GM19463 (cell line): ENCODE results near the gene SLCO3A1.

Source experiments
- ATAC-seq: cut with Tn5 transposase; IDR thresholded peaks from one replicate; pipeline ENCODE4 v1.9.1; 2021; ENCODE audit warnings: mild to moderate bottlenecking, moderate library complexity; ENCODE audit not compliant: unreplicated experiment

SLCO3A1 gene

GRCh38 chr15:91909111-91909510, 55.6 kb downstream of the SLCO3A1 start:
- no peak for ATAC-seq

GRCh38 chr15:91909574-91909973, 56.1 kb downstream of the SLCO3A1 start:
- no peak for ATAC-seq

DNA sequence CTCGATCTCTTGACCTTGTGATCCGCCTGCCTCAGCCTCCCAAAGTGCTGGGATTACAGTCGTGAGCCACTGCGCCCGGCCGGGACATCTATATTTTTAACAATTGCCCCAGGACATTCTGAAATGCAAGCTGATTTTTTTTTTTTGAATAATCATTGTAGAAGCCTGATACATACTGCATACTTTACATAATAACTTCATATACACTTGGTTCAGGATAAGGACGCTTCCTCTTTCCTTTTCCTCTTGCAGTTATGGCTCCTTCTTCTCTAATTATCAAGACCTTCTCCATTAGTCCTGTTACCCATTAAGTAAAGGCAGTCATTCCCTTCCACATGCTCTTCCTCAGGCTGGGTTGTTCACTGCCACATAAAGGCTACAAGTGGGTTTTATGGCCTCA, 58.3 kb downstream of the SLCO3A1 start:
- no peak for ATAC-seq

GRCh38 chr15:91912336-91912735, 58.8 kb downstream of the SLCO3A1 start:
- no peak for ATAC-seq

DNA sequence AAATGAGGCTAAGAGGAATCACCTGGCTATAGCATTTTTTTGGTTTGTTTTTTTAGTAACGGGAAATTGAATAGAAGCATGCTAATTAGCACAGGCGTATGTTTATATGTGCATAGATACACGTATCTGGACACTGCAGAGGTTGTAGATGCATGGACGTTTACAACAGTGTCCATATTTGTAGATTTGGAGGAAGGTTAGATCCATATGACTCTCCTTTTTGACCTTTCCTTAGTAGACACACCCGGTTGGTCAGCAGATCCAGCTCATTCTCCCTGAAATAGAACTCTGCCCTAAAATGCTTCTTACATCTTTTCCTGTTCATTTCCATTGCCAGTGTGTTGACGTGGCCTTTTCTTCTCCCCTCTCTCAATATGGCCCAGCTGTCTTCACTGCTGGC, 60.1 kb downstream of the SLCO3A1 start:
- ATAC-seq: no peak

DNA sequence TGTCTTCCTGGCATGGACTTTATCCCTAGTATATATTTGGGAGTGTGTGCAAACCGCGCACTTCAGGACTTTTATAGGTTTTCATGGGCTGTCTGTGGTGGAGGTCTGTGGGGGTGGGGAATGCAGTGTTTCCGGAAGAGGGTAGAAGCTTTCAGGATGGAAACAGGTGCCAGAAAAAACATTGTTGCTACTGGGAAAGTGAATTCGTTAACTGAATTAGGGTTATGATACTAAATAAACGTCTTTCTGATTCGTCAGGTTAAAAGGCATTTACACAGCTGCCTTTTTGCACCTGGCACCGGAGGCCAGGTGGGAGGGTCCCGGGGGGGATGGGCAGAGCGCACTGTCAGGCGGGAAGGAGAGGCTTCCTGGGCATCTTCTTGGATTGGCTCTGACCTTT, 62.1 kb downstream of the SLCO3A1 start:
- no peak for ATAC-seq

DNA sequence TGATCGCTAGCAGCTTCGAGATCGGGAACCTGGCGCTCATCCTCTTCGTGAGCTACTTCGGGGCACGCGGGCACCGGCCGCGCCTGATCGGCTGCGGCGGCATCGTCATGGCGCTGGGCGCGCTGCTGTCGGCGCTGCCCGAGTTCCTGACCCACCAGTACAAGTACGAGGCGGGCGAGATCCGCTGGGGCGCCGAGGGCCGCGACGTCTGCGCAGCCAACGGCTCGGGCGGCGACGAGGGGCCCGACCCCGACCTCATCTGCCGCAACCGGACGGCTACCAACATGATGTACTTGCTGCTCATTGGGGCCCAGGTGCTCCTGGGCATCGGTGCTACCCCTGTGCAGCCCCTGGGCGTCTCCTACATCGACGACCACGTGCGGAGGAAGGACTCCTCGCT, 62.5 kb downstream of the SLCO3A1 start:
- no peak for ATAC-seq

DNA sequence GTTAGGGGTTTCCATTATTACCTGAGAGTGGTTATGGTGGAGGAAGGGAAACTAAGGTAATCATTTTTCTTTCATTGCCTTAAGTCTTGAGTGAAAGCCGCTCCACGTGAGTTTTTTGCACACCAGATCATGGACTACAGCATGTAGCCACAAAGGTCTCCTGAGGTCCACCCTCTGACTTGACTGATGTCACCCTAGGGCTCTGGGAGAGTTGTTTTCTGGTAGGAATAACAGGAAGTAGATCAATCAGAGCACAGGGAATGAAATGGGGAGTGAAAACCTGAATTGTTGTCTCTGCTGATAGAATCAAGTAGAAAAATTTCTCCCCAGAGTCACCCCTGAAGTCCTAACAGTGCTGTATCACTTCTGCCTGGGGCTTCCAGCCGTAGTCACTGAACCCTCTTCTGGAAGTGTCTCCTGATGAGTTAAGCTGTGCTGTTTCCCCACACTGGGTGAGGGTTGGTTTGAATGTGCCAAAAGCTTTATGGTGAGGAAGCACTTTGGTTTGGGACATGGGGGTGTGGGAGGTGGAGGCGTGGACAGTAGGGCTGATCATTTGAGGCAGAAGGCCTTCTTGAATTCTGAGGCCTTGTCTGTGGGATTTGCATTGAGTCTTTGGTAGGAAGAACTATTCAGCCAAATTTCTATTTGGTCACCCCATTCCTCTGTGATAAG, 64.3 kb downstream of the SLCO3A1 start:
- ATAC-seq: no peak

- no peak for ATAC-seq
Observed at GRCh38 chr15:91919014-91919534, 65.6 kb downstream of the SLCO3A1 start.

GRCh38 chr15:91921188-91921842, 67.8 kb downstream of the SLCO3A1 start:
- ATAC-seq: no peak

GRCh38 chr15:91921843-91922198, 68.3 kb downstream of the SLCO3A1 start:
- no peak for ATAC-seq

GRCh38 chr15:91922646-91923547, 69.4 kb downstream of the SLCO3A1 start:
- ATAC-seq: no peak

- ATAC-seq: no peak
Observed at GRCh38 chr15:91924183-91924582, 70.7 kb downstream of the SLCO3A1 start.

DNA sequence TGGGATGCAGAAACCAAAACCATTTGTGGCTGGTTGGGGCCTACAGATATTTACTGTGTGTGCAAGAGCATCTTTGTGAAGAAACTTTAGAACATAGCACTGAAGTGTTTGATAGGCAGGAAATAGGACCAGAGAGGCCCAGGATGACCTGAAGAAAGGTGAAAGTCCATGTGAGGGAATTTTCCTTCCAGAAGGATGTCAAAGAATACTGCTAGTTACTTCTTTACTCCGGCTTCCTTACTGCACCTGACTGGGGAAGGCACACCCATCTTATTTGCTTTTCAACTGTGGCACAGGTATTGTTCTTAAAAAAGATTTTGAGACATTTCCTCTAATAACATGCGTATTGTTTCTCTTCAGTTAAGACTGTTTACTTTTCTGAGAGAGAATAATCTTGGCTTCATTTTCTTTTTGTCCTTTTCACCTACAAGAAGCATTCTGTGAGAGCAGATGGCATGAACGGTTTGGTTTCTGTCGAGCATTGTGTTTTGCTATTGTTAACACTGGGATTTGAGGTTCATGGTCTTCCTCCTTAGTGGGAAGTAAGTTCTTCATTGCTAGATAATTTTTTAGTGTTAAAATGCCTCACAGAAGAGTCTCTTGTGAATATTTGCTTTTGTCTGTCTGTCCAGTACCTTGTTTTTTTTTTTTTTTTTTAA, 71.5 kb downstream of the SLCO3A1 start:
- ATAC-seq: no peak

GRCh38 chr15:91925794-91926193, 72.3 kb downstream of the SLCO3A1 start:
- no peak for ATAC-seq

- ATAC-seq: no peak
Observed at GRCh38 chr15:91926908-91927270, 73.4 kb downstream of the SLCO3A1 start.

- ATAC-seq: no peak
Observed at GRCh38 chr15:91927585-91927984, 74.1 kb downstream of the SLCO3A1 start.

- no peak for ATAC-seq
Observed at GRCh38 chr15:91928675-91929074, 75.2 kb downstream of the SLCO3A1 start.

GRCh38 chr15:91929509-91929908, 76.0 kb downstream of the SLCO3A1 start:
- ATAC-seq: no peak

DNA sequence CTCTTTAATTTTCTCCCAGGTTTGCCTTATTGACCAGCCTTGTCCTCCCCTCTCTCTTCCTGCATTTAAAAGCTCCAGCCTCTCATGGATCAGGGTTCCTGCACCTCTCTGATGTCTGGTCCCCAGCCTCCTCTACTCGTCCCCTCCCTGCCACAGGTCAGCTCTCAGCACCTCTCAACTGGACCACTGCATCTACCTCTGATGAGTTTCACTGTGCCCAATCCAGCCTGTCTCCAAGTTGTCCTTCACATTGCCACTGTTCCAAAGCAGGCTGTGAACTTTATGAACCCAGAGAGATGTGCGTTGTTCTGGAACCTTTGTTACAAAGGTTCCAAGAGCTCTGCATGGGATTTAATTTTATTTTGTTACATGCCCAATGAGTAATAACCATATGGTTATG, 76.6 kb downstream of the SLCO3A1 start:
- ATAC-seq: no peak

DNA sequence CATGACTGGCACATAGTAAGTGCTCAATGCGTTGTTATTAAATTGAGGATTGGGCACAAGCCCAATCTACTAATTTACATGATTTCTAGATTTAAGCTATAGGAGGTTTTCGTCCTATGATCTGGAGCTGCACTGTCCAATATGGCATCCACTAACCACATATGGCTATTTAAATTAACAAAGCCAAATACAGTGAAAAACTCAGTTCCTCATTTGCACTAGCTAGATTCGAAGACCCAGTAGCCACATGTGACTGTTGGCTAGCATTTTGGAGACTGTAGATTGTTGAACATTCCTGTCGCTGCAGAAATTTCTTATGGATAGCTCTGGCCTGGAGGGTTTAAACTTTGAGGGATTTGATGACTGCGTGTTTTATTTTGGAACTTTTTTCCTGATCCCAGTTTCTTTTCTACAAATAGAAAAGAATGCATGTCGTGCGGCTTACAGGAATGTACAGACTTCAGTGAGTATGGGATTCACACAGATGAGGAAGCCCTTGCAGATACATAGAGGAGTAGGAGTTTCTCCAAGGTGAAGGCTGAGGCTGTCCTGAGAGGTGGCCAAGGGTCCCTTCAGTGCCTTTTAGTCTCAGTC, 82.8 kb downstream of the SLCO3A1 start:
- no peak for ATAC-seq
